ENCODE results near the gene FAM168A.

GRCh38 chr11:73445980-73446379, 151.9 kb downstream of the FAM168A start:
- TF ChIP-seq CTCF (optimal IDR thresholded peaks at IDR 0.05 in 1 of 3, IDR thresholded peaks at IDR 0.05 in 1 of 3, conservative IDR thresholded peaks at IDR 0.05 in 1 of 3; ENCODE audit: extremely low read depth in 1 of 3, insufficient read depth in 2 of 3, low read length in 3 of 3) (no peak), EZH2 (IDR thresholded peaks at IDR 0.05; ENCODE audit: low read length) (no peak)

All from keratinocyte (primary cell).